Stimulated activated CD8-positive, alpha-beta memory T cell treated with anti-CD3 and anti-CD28 coated beads, Interleukin-12 subunit alpha, Interleukin-12 subunit beta, amount 100 ng/mL, for 1 hour (primary cell): ENCODE data around the gene TTC32.

Experiments
- DNase-seq: peaks from one replicate; pipeline ENCODE4 v3.0.0-alpha.2; 2020; ENCODE audit warnings: low read depth

TTC32 gene

DNA sequence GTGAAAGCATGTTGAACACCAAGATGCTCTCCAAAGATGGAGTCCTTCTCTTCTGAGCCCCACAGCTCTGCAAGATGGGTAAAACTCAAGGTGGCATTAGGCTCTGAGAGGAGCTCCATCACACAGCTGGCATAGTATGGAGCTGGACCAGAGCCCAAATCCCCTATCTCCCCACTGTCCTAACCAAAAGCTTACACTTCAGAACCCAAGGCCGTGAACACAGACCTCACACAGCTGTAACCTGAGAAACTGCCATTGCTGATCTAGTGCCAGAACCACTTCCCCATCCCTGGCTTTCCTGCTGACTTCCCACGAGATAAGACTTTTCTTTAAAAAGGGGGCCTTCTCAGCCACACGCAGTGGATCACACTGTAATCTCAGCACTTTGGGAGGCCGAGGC lies 25.0 kb downstream of the TTC32 start:
- DNase-seq = no peak

DNA sequence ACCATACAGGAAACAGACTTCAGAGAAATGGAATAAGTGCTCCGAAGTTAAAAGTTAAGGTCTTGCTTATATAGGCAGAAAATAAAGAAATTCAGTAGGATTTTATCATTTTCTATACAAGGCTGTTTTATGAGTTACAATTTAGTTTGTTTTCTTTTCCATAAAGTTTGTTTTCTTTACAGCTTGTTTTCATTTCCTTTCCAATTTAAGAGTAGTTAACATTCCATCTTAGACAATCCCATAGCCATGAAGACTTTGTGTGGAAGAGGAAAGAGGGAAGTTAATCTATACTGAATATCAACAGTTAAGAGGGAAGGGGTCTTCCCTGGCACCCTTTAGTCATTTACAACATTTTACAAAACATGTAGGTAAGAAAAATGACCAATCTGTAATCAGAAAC lies 26.5 kb downstream of the TTC32 start:
- DNase-seq = no peak

DNA sequence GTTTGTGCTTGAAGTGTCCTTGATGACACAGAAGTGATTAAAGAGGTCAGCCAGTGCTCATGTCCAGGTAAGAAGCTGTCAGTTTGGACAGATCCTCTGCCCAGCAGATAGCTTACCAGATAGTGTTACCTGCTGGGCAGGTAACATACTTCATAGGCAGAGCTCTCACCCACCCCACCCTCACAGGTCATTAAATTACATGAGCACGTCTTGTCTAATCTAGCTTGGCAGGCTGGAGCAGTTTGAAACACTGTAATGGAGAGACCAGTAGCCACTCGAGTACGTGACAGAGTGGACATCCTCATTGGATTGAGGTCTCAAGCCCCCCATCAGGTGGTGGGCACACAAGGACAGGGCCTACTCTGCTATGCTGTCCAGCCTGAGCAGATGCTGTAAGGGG lies 27.1 kb downstream of the TTC32 start:
- DNase-seq = no peak

DNA sequence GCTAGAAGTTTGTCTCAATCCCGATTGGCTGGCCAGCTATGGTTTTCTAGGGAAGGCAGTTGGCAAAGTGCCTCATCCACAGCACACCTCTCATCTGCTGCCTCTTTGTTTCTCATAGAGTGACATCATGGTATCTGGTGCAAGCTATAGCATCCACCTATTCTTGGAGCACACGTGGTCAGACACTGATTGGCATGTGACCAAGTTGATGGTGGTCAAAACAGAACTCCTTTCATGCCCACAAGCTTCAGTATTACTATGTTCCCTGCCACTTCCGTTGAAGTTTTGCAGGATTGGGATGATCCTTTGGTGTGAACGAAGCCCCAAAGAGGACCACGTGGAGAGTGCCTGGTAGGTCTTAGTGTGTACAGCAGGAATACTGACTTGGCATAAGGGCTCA lies 28.8 kb downstream of the TTC32 start:
- no peak for DNase-seq

DNA sequence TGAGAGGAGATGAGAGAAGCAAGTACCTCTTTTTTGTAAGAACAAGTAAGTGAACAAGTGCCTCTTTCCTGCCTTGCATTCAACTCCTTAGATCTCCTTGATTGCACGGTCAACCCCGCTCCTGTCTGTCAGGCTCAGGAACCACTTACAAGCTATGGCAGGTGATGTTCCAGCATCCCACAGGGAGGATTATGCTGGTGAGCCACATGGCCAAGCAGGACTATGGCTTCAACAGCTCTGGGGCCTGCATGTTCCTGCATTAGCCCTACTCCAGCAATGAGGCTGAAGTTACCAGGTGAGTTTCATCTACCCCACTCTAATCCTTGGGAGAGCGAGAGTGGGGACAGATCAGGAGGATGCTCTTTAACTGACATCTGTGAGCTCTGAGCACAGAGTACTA lies 29.5 kb downstream of the TTC32 start:
- no peak for DNase-seq

DNA sequence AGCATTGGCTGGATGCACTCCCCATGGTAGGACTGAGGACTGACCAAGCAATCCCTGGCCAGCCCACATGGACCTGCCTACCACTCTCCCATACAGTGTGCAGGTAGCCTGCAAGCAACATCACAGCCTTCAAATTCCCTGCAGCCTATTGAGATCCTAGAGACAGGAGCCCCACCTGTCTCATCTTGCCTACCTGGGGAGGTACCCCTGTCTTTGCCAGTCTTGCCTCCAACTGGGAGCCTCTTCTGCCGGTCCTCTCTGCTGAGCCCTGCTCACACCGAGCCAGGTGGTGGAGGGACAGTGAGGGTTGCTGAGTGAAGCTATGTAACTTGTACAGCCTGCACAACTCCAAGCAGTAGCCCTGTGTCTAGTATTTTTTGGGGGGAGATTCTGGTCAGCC lies 29.9 kb downstream of the TTC32 start:
- no peak for DNase-seq

DNA sequence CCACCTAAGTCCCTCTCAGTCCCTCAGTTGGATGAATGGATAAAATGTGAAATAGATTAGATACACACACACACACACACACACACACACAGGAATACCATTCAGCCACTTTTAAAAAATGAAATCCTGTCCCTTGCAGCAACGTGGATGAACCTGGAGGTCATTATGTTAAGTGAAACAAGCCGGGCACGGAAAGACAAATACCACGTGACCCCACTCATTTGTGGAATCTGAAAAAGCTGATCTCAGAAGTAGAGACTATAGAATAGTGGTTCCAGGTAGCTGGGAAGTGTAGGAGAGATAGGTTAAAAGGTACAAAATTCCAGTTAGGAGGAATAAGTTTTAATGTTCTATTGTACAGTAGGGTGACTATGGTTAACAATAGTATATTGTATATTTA lies 31.0 kb downstream of the TTC32 start:
- no peak for DNase-seq

DNA sequence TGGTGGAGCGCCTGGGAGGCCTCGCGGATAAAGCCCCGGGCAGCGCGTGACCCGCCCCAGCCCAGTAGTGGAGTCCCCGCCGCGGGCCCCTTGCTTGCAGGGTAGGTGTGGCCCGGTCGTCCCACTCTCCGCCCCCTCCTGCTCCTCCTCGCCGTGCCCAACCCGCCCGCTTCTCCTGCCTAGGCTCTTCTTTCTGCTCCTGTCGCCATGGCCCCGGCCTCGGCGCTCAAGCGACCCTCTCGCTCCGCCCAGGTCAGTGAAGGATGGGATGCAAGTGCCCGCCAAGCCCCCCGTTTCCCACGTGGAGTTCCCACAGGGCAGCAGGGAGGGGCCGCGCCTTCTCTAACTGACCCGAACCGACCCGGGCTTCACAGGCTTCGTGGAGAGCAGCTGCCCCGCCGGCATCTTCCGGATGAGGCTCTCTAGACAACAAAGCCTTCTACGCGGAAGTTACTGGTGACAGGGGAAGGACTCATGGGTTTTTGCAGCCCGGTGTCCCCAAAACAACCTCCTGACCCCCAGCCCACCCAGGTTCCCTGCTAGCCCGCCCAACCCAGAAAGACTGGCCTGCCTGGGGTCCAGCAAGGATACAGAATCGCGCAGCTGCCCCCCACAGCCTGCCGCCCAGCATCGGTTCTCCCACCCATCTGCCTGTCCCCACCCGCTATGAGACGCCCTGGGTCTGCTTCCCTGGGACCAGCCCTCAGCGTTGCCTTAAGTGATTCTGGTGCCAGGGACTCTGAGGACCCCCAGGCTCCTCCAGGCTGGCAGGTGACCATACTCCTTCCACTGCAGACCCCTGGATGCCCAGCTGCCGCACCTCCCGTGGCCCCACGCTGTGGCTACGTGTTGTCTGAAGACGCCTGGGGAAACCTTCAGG lies 32.8 kb downstream of the TTC32 start:
- peak; percentile 44 for DNase-seq

DNA sequence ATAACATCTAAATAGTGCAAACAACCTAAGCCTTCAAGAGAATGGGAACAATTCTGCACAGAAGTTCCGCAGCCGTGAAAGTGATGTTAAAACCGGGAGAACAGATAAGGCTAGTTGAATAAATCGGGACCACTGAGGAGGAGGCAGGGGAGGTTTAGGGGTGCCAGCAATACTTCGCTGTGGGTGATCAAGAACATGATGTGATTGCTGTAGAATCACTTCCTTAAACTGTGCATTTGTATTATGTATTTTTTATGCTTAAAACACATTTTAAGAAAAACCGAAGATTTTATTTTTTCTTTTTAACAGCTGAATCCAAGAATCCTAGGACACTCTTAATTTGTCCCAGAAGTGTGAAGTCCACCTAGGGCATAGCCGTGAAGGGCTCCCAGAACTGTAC lies 33.6 kb downstream of the TTC32 start:
- DNase-seq = no peak

DNA sequence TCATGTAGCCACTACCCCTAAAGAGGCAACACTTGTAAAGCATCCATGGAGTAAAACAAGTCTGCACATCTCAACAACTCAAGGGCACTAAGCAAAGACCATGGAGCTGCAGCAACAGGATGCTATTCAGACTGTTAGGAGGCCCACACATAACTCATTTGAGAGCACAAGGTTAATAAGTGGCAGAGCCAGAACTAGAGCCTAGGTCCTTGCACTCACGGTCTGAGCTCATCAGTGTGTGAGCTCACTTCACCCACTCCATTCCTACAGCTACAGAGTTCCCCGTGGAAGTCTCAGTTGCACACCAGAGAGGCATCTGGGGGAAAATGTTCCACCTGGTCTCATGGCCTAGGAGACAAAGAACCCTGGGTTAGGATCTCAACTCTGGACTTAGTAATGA lies 35.0 kb downstream of the TTC32 start:
- DNase-seq = no peak

DNA sequence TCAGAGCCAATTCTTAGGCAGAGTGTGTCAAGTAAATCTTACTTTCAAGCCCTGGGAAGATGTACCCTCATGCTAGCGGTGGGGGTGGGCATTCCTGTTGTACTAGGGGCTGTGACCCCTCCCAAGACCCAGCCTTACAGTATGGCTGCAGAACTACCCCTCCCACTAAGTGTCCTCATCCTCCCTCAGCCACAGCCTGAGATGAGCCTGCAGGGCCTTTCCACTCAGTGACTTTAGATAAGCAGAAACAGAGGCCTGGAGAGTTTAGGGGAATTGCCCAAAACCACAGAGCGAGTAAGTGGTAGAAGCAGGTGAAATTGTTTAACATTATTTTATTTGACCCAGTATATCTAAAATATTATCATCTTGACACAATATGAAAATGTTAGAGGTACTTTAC lies 36.6 kb downstream of the TTC32 start:
- DNase-seq = no peak

DNA sequence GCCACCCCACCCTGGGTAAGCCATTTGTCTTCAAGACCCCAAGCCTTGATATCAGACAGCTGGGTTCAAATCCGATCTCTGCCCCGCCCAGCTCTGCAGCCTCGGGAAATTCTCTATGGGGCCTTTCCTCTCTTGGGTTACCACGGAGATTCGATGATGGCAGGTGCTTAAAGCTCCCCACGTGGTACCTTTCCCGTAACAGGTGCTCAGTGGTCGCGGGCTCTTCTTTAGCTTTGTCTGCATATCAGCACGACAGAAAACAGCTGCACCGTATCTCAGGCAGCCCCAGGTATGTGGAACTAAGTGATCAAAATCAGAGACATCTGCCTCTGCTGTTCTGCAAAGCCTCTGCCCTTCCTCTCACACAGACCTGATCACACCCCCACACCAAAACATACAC lies 37.4 kb downstream of the TTC32 start:
- DNase-seq = no peak

DNA sequence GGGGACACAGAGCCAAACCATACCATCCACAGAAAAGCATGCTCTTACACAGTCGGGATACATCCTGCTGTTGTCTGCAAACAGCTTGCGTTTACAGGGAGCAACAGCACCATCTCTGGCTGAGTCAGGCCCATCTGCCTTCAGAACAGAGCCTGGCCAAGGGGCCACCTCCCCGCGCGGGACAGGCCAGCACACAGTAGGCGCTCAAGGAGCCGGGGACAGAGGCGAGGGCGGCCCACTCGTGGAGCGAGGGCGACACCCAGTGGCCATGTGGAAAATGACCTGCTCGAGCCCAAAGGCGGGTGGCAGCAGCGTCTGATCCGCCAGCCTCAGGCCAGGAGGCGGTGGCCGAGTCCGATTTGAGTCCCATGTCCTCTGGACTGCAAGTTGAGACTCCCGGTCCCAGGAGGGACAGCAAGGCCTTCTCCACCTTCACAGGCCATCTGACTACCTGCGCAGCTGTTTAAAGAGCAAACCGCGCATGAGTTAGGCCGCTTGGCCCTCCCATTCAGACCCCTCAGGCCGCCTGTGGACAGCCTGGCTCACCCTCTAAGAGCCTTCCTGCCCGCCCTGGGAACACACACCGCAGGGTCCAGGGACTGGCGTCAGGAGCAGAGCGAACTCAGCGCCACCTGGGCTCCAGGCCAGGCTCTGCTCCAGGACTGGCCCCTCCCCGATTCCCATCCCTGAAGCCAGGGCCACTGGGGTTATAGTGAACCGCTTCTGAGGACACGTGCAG lies 38.3 kb downstream of the TTC32 start:
- DNase-seq = peak; percentile 55

DNA sequence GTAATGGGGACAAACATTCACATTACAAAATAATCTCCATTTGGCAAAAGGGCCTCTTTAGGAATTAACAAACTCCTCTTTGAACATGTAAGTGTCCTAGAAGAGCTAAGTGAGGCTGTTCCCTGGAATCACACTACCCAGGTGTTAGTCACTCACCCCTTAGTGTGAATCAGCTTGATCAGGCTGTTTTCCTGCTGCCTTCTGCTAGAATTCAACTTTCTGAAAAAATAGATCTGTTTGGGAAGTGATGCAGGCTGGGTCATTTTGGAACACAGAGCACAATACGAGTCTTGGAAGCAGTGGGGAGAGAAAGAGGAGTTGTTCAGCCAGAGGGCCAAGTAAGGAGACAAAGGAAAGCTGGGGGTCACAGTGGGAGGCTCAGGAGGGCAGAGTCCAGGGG lies 40.0 kb downstream of the TTC32 start:
- DNase-seq = no peak

DNA sequence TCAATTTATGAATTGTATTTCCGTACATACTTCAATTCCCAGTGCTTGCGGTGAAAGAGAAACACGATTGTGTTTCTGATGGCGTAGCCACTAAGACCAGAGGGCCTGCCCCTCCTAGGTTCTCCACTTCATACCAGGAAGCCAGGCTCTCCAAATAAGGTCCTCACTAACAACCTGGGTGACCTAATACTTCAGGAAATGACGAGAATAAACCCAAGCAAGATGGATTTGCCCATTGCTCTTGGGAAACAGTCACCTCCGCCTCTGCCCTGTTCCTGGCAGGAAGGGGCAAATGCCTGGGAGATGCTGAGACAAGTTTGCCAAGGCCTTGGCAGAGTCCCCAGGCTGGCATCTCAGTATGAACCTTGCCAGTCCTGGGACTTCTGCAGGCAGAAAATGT lies 41.8 kb downstream of the TTC32 start:
- no peak for DNase-seq

DNA sequence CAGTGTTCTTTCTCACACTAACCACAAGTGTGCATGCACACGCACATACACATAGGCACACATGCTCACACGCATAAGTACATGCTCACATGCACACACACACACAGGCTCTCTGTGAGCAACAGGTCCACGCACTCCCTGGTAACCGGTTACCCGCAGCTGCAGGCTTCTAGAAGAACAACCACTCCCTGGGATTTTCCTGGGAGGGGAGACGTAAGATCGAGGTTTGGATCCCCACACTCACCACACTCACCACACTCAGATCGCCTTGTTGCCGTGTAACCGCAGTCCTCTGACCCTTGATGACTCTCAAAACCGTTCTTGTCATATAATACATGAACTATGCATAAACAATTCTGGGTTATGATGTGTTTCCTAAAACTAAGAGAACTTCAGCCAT lies 42.2 kb downstream of the TTC32 start:
- no peak for DNase-seq

DNA sequence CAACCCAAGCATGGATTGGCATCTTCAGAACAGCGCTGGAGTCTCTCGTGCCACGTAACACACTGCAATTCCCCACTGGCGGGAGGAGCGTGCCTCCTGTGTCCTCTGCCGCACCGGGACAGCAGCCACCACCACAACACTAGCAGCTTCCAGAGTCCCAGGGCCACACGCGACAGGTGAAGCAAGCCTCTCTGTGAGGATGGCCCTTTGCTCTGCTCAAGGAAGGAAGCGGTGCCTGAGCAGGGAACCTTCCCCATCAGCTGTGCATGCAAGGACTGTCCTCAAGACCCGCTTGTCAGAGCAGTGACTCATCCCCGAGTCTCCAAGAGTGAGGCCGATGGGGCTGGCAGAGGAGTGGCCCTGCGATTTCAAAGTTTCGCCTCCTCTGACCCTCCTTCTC lies 44.0 kb downstream of the TTC32 start:
- DNase-seq = no peak

DNA sequence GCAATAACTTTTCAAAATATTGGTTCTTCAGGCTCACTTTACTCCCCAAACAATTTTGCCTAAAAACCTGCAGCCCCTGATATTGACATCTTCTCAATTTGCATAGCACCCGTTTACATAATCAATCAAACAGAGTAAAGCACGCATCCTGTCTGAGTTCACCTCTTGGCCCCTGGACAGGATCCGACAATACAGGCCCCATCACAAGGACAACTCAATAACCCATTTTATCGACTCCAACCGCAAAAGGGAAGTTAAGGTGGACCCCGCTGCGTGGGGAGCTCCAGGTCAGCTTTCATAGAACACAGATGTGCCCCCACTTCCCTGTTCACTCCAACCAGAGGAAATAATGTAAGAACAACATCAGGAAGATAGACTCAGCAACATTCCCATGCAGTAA lies 44.7 kb downstream of the TTC32 start:
- DNase-seq = no peak

DNA sequence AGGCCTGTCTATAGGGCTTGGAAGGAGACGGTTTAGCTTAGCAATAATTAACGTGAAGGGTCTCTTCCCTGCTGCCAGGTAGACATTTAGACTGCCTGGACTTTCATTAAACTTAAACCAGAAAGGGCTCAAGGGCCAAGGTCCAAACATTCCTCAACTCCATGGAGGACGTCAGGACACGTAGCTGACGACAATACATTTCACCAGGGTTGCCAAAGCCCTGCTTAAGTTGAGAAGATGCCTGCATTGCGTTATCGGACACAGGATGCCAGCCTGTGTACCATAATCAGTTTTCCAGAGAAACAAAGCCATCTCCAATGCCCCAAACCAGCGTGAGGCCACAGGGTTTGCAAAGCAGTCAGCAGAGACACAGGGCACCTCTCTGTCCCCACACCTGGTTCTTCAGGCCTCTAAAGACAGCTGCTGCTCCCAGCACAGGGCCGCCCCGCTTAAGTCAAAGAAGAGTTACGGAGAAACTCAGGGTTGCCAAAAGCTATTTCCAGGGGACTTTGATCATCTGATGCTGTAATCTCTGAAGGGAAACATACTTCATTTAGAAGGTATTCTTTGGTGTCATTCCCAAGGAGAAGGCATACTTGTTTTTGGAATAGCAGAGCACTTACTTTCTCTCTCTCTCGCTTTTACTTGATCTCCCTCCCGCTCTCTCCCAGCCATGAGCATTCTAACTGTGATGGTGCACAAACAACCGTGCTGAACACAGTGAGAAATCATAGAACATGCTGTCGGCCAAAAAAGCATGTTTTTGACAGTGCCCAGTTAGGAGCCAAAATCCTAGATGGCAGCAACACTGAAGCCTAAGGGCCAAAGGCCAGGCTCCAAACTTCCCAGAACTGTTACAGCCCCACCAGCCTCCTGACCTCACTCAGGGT lies 46.0 kb downstream of the TTC32 start:
- no peak for DNase-seq

DNA sequence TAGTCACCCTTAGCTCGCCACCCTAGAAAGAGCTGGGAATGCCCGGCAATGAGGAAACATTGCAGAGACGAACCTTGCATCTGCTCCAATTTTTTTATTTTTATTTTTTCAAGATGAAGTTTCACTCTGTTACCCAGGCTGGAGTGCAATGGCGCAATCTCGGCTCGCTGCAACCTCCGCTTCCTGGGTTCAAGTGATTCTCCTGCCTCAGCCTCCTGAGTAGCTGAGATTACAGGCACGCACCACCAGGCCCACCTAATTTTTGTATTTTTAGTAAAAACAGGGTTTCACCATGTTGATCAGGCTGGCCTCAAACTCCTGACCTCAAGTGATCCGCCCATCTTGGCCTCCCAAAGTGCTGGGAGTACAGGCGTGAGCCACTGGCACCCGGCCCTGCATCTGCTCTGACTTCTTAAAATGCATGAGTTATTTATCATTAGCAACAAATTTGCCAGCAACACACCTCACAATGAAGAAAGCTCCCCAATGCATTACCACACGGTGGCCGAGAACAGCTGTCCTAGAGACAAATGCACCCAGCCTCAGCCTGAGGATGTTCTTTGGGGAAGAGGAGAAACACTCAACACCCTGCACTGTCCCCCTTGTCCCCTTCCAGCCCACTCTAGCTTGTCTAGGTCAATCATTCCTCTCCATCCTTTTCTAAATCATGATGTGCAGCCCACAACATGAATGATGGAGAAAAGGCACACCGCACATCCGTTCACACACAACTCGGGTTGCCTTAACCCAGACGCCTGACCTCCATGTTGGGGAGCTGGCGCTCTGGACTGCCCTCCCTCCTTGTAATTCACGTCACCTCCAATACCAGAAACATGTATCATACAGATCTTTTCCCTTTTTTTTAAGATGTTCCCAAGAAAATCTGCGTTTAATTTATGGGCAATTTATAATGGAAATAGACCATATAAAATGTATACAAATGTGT lies 46.9 kb downstream of the TTC32 start:
- no peak for DNase-seq

DNA sequence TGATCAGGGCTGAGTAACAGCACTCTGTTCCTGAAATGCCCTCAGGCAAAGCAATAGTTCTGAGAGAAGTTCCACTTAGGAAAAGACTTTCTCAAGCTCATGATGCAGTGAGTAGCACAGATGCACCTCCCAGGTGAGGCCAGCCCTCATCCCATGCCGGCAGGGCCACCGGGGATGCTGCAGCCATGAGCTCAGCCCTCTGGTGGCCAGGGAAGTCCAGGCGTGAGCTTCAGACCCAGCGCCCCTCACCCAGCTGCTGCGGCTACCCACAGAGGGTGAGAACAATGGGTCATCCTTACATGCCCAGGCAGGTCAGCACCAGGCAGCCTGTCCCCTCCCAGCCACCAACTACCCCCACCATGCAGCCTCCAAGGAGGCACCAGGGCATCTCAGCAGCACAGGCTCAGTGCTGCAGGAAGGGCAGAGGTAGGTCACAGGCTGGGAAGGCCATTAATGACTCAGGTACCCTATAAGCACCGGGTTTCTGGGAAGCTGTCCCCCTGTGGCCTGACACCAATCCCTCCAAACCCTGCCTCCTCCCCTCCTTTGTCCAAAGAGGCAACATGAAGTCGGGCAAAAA lies 50.6 kb downstream of the TTC32 start:
- no peak for DNase-seq
